K562 treated with DMSO at 1 percent for 4 hours (cell line): ENCODE measurements around the gene CHGA. TPM values are rescaled to one million over a fixed set of nuclear protein-coding genes. Genes with fewer than 3 reads are reported as not detected.

ENCODE experiments used
- total RNA-seq: library from RNA; unstranded; fragments of 300-600 nt; gene quantifications from 2 replicates; pipeline ENCODE4 v1.2.3, GENCODE V29; 2022; ENCODE audit not compliant: insufficient read depth

The CHGA gene
- total RNA-seq = not detected in 2 replicates

DNA sequence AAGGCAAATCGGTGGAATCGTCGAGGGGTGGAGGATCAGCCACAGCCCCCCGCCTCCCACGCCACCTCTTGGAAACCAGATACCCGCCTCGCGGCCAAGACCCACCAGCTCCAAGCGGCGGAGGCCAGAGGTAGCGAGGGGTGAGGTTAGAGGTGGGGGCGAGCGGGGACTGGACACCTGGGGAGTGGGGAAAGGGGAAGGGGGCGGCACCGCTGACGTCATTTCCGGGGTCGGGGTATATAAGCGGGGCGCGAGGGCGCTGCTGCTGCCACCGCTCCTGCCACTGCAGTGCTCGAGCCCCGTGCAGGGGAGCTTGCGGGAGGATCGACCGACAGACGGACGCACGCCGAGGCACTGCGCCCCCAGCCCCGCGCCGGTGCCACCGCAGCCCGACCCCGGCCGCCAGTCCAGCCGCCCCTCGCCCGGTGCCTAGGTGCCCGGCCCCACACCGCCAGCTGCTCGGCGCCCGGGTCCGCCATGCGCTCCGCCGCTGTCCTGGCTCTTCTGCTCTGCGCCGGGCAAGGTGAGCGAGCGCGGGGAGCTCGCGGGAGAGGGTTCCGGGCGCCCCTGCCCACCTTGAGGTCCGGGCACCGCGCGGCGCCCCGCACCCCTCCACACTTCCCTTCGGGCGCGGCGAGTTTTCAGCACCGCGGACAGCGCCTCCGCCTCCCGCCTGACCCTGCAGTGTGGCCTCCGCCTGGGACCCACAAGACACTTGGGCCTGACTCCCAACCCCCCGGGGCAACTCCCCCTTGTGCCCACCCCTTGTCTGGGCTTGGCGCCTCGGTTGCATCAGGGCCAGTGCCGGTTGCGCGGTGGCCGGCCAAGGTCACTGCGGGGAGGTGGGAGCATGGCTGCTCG, at the start of gene CHGA:
TSS of gene CHGA (plus strand) at position 268 of the 861 bp plus-strand sequence. CDS start at position 478, 210 bp downstream.

Other genes with a start within 250 kb of the CHGA start
- gene LGMN, start 174.5 kb upstream of the CHGA start, total RNA-seq = 6.4 and 9.7 TPM in 2 replicates
- gene GOLGA5, start 128.8 kb upstream of the CHGA start, total RNA-seq = 12.8 and 16.1 TPM in 2 replicates
- 35.9 and 46.5 TPM in 2 replicates for gene ITPK1, start 192.8 kb downstream of the CHGA start, total RNA-seq